Measurements from ENCODE around the gene PTP4A2.

Gene PTP4A2

GRCh38 chr1:31938184-31938975 lies at the start of gene PTP4A2:
Gene PTP4A2 (minus strand): TSS chr1:31938368. CDS start chr1:31919065, 19,303 bp downstream.
- peak; percentile 60 for DNase-seq

- DNase-seq = no peak
Measured at GRCh38 chr1:31987135-31987619, 49.0 kb upstream of the PTP4A2 start.

GRCh38 chr1:31985430-31985829 lies 47.3 kb upstream of the PTP4A2 start:
- no peak for DNase-seq

- no peak for DNase-seq
Measured at GRCh38 chr1:31984419-31985347, 46.5 kb upstream of the PTP4A2 start.

- no peak for DNase-seq
Measured at GRCh38 chr1:31981972-31982371, 43.8 kb upstream of the PTP4A2 start.

- no peak for DNase-seq
Measured at GRCh38 chr1:31981456-31981839, 43.3 kb upstream of the PTP4A2 start.

GRCh38 chr1:31980835-31981455 lies 42.8 kb upstream of the PTP4A2 start:
- DNase-seq = no peak

GRCh38 chr1:31978843-31979400 lies 40.8 kb upstream of the PTP4A2 start:
- DNase-seq = no peak

- no peak for DNase-seq
Measured at GRCh38 chr1:31977385-31978131, 39.4 kb upstream of the PTP4A2 start.

GRCh38 chr1:31976401-31976800 lies 38.2 kb upstream of the PTP4A2 start:
- no peak for DNase-seq

GRCh38 chr1:31970873-31971272 lies 32.7 kb upstream of the PTP4A2 start:
- DNase-seq = no peak

- DNase-seq = no peak
Measured at GRCh38 chr1:31961536-31961935, 23.4 kb upstream of the PTP4A2 start.

GRCh38 chr1:31959521-31960340 lies 21.6 kb upstream of the PTP4A2 start:
- no peak for DNase-seq

- DNase-seq = no peak
Measured at GRCh38 chr1:31957701-31958674, 19.8 kb upstream of the PTP4A2 start.

GRCh38 chr1:31955917-31956736 lies 18.0 kb upstream of the PTP4A2 start:
- DNase-seq = no peak

- no peak for DNase-seq
Measured at GRCh38 chr1:31954607-31955283, 16.6 kb upstream of the PTP4A2 start.

GRCh38 chr1:31952825-31953220 lies 14.7 kb upstream of the PTP4A2 start:
- no peak for DNase-seq

GRCh38 chr1:31951276-31951675 lies 13.1 kb upstream of the PTP4A2 start:
- DNase-seq = no peak

Measured in NCI-H510A treated with DMSO at 0.1 percent for 48 hours (cell line).